GM12865 (cell line): ENCODE measurements around the gene ASF1B.
"Not testable (repeated sequence)": the region's sequence is repeated elsewhere in the genome, so short reads cannot be mapped to it uniquely, and the experiment has no call there.

Experiments
- DNase-seq: peaks from one replicate; pipeline ENCODE4 v3.0.0; 2010; ENCODE audit warnings: low read depth
- H3K4me3 ChIP-seq: 2 replicates; pipeline ENCODE4 v1.5.1; 2011; ENCODE audit warnings: mild to moderate bottlenecking, low read depth, low read length, control low read depth
- TF ChIP-seq, protein P1 (sequence below): IDR thresholded peaks from 2 replicates; pipeline ENCODE4 v1.5.1; 2011; ENCODE audit warnings: low read length, control low read depth, low read depth, inconsistent platforms; ENCODE audit not compliant: insufficient read depth; ENCODE audit errors: missing control alignments

ASF1B gene

DNA sequence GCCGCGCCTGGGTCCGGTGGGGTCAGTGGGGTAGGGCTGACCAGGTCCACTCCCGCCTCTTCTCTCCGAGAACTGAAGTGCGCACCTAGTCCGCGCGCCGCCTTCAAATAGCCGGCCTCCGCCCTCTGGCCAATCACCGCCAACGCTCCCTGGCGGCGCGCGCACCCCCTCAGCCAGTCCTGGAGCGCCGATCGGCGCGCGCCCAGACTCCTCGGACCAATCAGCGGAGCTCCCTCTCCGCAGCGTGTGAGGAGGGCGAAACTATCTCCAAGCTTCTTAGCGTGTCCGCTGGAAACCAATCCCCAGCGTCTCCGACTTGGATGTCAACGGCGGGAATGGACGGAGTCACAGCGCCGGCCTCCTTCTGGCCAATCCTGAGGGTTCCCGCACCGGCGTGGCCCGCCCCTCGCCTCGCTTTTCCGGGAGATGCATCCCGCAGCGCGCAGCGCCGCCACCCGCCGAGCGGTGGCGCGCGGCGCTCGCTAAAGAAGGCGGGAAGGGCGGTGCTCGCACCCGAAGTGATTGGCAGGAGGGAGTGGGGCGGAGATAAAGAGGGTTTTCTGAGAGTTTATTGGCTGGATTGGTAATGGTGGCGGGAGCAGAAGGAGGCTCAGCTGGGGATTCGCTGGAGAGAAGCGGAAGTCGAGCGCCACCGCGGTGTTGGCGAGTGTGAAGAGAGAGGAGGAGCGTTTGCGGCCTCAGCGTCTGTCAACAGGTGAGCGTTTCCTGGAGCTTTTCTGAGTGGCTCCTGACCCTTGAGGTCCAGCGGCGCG, at the start of gene ASF1B:
ASF1B (minus strand) TSS at position 81 of the 773 bp plus-strand sequence. CDS start 133 bp downstream, outside the sequence.
- TF ChIP-seq, protein P1, sequence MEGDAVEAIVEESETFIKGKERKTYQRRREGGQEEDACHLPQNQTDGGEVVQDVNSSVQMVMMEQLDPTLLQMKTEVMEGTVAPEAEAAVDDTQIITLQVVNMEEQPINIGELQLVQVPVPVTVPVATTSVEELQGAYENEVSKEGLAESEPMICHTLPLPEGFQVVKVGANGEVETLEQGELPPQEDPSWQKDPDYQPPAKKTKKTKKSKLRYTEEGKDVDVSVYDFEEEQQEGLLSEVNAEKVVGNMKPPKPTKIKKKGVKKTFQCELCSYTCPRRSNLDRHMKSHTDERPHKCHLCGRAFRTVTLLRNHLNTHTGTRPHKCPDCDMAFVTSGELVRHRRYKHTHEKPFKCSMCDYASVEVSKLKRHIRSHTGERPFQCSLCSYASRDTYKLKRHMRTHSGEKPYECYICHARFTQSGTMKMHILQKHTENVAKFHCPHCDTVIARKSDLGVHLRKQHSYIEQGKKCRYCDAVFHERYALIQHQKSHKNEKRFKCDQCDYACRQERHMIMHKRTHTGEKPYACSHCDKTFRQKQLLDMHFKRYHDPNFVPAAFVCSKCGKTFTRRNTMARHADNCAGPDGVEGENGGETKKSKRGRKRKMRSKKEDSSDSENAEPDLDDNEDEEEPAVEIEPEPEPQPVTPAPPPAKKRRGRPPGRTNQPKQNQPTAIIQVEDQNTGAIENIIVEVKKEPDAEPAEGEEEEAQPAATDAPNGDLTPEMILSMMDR: peak; percentile 82
- peak; percentile 100 for DNase-seq
- H3K4me3 ChIP-seq: peak within 1 kb of the TSS; percentile 93

DNA sequence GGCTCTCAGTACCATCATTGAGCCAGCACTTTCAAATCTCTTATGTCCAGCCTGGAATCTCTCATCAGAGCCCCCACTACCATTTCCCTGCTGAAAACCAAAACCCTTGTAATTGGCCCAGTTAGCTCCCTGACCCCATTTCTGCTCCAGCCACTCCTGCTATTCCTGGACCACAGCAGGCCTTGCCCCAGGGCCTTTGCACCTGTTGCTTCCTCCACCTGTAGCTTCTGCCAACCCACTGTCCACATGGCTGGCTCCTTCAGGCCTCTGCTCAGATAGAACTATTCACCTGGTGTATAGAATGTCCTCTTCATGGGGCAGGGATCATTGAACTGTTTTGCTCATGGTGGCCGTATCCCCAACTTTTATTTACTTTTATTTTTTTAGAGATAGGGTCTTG, 49.3 kb upstream of the ASF1B start:
- H3K4me3 ChIP-seq, DNase-seq: not testable (repeated sequence)

DNA sequence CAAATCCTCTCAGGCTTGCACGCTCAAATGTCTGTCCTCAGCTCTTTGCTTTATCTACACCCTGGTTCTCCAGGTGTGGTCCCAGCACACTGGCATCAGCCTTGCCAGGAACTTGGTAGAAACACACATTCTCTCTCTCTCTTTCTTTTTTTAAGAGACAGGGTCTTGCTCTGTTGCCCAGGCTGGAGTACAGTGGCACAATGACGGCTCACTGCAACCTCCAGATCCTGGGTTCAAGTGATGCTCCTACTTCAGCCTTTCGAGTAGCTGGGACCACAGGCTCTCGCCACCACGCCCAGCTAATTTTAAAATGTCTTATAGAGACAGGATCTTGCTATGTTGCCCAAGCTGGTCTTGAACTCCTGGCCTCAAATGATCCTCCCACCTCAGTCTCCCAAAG, 48.8 kb upstream of the ASF1B start:
- TF ChIP-seq, protein P1: no peak
- DNase-seq: no peak

DNA sequence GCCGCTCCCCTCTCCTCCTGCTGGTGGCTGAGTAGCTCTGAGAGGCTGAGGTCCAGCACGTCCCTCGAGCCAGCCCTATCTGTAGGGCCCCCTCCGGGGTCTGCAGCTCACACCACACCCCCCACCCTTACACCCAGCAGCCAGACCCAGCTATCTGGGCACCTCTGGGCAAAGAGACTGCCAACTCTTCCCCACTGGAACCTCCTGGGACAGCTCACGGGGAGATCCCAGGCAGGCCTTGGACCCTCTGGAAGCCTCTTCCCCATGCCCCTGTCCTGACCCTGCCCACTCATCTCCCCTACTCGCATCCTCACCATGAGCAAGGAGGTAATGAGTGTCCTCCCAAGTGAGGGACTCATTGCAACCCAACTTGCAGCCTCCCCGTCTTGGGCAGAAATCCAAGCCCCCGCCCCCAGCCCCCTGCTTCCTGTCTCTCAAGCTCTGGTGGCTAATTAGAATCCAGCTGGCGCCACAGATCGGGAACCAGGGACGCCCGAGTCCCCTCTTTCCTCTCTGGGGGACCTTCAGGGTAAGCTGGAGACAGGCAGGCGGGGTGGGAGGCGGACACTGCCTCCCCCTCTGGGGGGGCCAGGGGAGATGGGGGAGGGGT, 47.5 kb upstream of the ASF1B start:
- DNase-seq: no peak
- TF ChIP-seq, protein P1: no peak
- no peak overlapping the region for H3K4me3 ChIP-seq

More for the DNA sequence above, 48.8 kb upstream of the ASF1B start:
- H3K4me3 ChIP-seq: no peak overlapping the region

DNA sequence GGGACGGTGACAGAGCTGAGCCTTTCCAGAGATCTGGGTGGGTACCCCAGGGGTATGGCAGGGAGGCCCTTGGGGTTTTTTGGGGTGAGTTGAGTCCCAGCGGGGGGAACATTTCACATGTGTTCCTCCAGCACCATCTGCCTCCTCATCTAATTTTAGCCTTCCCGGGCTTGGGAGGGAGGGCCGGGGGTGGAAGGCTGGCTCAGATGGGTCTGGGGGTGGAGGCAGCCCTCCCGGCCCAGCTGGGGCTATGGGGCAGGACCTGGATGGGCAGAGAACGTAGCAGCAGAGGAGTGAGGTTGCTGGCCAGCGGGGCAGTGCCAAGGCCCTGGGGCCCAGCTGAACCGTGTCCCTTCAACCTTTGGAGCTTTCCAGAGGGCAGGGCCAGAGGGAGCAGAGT, 46.1 kb upstream of the ASF1B start:
- no peak overlapping the region for H3K4me3 ChIP-seq
- DNase-seq: no peak
- TF ChIP-seq, protein P1: no peak

DNA sequence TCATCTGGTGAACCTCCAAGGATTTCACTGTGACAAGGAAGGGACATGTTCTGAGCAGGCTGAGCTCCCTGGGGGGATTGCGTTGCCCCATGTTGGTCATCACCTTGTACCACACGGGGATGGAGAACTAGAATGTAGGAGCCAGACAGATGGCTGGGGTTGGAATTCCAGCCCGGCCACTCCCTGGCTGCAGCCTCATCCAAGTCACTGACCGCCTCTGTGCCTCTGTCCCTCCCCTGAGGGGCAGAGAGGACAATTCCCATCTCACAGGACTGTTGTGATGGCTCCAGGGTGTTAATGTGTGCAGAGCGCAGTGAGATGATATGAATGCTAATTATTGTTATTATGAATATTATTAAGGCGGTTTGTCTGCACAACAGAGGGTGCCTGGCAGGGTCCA, 45.5 kb upstream of the ASF1B start:
- TF ChIP-seq, protein P1: no peak
- no peak for DNase-seq
- no peak overlapping the region for H3K4me3 ChIP-seq

DNA sequence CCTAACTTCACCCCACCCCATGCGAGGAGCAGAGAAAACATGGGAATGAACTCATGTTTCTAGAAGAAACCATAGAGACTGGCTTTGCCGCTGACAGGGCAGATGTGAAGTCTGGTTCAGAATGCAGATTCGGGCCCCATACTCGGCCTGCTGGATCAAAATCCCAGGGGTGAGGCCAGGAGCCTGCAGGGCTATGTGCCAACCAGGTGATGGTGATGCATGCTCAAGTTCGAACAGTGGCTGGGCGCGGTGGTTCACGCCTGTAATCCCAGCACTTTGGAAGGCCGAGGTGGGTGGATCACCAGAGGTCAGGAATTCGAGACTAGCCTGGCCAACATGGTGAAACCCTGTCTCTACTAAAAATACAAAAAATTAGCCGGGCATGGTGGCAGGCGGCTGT, 44.8 kb upstream of the ASF1B start:
- not testable (repeated sequence) for DNase-seq, H3K4me3 ChIP-seq

DNA sequence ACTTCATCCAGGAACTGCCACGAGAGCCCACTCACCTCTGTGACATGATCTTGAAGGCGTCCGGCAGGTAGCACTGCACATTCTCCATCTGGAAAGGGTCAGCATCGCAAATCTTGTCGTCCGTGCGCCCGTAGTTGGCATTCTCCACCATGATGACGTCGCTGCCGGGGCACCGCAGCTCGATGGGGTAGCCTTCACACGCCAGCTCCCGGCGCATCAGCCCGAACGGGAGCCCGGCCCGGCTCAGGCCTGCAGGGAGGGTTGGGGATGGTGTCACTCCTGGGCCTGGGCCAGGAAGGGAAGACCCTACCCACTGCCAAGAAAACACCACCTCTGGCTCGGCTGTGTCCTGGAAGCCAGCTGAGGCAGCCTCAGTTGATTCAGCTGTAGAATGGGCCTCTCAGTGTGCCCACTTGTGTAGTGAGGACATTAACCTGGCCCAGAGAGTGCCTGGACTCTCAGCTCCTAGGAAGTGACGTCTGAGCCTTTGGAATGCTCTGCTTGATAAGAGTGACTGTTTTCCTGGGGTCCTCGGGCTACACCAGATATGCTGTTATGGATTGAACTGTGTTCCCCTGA, 41.2 kb upstream of the ASF1B start:
- TF ChIP-seq, protein P1: no peak
- H3K4me3 ChIP-seq: no peak overlapping the region
- DNase-seq: no peak
